Activated naive CD4-positive, alpha-beta T cell treated with anti-CD3 and anti-CD28 coated beads for 36 hours (primary cell): ENCODE data around the gene PNLDC1. TPM values are rescaled to one million over a fixed set of nuclear protein-coding genes. Genes with fewer than 3 reads are reported as not detected.
"Not testable (repeated sequence)": the region's sequence is repeated elsewhere in the genome, so short reads cannot be mapped to it uniquely, and the experiment has no call there.

Experiments used
- CTCF ChIA-PET: fragments of 350-600 bp; sonication (Branson Sonifier 250); formaldehyde crosslinking; loops from one replicate; lab custom pipeline; 2021; ENCODE audit warnings: antibody characterized with exemption; lab: Charles Lee
- DNase-seq: peaks from one replicate; pipeline ENCODE4 v3.0.0-alpha.2; 2020
- H3K27ac Mint-ChIP-seq: one replicate; pipeline ENCODE4 v1.8.0; 2021; ENCODE audit warnings: mild to moderate bottlenecking, mixed read lengths
- H3K27me3 Mint-ChIP-seq: one replicate; pipeline ENCODE4 v1.8.0; 2021; ENCODE audit warnings: low read depth, mixed read lengths
- H3K36me3 Mint-ChIP-seq: one replicate; pipeline ENCODE4 v1.8.0; 2021; ENCODE audit warnings: low read depth, mixed read lengths
- H3K4me1 Mint-ChIP-seq: one replicate; pipeline ENCODE4 v1.8.0; 2021; ENCODE audit warnings: low read depth, mixed read lengths
- H3K4me3 Mint-ChIP-seq: one replicate; pipeline ENCODE4 v1.8.0; 2021; ENCODE audit warnings: mild to moderate bottlenecking, moderate library complexity, mixed read lengths
- H3K9me3 Mint-ChIP-seq: one replicate; pipeline ENCODE4 v1.8.0; 2021; ENCODE audit warnings: mixed read lengths
- intact Hi-C: fragments of 100-400 bp; cut with micrococcal nuclease; formaldehyde crosslinking; loops from one replicate; pipeline ENCODE4 v1.15.1; 2023
- total RNA-seq, 2 experiments: library from RNA; stranded (reverse); gene quantifications; one replicate each; pipeline ENCODE4 v1.2.3, GENCODE V29; 2021

Gene PNLDC1
- total RNA-seq, 2 experiments from 2014 or later = 0.40 TPM; not detected in 1

DNA sequence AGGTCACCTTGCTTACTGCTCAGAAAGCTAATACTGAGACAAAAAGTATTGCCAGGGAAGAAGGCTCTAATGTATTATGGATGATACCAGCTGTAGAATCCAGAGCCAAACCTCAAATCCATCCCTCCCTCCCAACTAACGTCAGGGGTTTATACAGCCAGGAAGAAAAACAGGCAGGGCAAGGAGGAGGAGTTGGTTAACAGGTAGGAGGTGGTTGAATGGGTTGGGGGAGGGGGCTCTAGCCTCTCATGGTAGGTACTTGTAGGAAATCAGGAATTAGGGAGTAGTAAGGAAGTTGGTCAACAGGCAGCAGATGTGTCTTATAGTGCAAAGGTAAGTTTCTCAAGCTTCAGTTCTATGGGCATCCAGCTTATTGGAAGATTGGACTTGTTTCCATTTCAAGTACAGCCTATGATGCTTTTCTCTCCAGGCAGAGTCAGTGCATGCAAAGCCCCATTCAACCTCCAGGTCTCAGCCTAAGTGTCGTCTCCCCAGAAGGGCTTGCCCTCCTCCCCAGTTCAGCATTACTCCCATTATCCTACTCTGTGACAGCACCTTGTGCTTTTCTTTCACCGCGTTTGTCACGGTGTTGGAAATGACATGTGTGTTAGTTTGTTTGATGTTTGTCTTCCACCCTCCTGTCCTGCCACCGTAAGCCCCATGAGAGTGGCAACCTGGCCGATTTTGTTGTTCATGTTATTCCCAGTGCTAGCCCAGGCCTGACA, 38.1 kb downstream of the PNLDC1 start:
- H3K27me3 Mint-ChIP-seq = no peaks in the 10 kb centered on the region
- H3K4me1 Mint-ChIP-seq = peaks cover 14% of the 10 kb centered on the region
- H3K9me3 Mint-ChIP-seq = no peaks in the 10 kb centered on the region
- CTCF ChIA-PET = interaction anchor here (0.6 to 0.7 kb wide), 2 partner anchors 11 to 19 kb away, joined by 3 to 8 read pairs; no protein-coding TSS in a partner anchor
- no peak overlapping the region for H3K4me3 Mint-ChIP-seq
- H3K27ac Mint-ChIP-seq = no peak overlapping the region
- no peaks in the 10 kb centered on the region for H3K36me3 Mint-ChIP-seq
- DNase-seq = no peak
- intact Hi-C loops = no loop called here

DNA sequence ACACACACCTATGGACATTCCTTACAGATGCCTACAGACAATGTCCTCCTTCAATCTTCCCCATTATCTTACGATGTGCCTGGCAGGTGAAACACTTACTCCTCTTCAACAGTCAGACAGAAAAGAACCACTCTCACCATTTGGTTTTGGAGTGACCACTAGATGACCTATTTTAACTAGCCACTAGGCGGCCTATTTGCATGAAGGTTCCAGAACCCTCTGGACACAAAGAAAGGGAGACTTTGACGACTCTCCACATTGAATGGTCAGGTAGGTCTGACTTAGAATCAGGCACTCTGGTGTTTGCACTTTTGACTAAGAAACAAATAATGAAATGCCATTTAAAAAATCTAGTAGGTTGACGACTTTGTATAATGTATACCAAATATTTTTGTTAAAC, 42.0 kb downstream of the PNLDC1 start:
- intact Hi-C loops = no loop called here
- CTCF ChIA-PET = no interaction called here
- Mint-ChIP-seq H3K36me3 (no peaks in the 10 kb centered on the region), H3K27ac (no peak overlapping the region), H3K9me3 (no peaks in the 10 kb centered on the region), H3K27me3 (no peaks in the 10 kb centered on the region), H3K4me1 (peaks cover 3% of the 10 kb centered on the region), H3K4me3 (no peak overlapping the region)
- no peak for DNase-seq

DNA sequence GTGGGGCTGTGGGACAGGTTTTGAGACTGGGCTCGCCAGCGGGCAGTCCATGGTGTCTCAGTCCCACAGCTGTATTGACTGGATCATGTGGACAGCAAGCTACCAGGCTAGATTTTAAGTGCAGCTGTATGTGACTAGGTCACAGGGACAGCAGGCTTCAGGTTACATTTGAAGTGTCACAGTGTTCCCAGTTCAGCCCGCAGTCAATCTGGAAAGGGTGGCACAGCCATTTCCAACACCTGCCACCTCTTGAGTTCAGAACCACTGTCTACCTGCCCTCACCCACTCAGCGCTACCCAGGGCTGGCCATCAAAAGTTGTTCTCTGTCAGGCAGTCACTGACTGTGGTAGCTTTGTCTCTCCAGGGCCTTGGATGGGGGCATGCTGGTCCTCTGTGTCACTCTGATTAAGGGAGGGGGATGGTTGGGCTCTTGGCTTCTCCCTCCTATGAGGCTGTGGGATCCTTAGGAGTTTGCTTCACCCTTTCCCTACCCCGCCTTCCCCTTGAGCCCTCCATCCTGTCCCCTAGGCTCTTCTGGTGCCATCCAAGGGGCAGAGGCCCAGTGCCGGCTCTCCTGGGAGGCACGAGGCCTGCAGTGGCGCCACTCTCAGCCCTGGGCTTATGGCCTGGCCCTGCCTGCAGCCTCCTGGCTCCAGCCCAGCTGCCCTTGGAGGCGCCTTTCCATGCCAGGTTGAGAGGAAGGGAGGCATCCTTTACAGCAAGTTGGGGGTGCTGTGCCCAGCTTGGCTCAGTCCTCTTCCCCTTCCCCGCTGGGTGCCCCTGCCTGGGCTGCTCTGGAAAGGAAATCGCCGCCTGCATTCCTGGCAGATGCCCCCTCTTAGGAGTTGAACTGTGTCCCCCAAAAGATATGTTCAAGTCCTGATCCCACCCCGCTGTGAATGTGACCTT, 44.9 kb downstream of the PNLDC1 start:
- Mint-ChIP-seq H3K27ac (no peak overlapping the region), H3K27me3 (no peaks in the 10 kb centered on the region), H3K36me3 (no peaks in the 10 kb centered on the region), H3K4me1 (peaks cover 3% of the 10 kb centered on the region), H3K9me3 (peaks cover 11% of the 10 kb centered on the region), H3K4me3 (no peak overlapping the region)
- CTCF ChIA-PET = no interaction called here
- intact Hi-C loops = no loop called here
- DNase-seq = no peak

DNA sequence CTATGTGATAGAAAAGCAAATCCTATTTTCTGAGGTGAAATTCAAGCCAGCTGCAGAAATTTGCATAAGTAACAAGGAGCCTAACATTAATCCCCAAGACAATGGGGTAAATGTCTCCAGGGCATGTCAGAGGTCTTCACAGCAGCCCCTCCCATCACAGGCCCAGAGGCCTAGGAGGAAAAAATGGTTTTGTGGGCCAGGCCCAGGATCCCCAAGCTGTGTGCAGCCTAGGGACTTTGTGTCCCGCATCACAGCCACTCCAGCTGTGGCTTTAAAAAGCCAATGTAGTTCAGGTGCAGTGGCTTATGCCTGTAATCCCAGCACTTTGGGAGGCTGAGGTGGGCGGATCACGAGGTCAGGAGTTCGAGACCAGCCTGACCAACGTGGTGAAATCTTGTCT, 48.5 kb downstream of the PNLDC1 start:
- H3K4me3 Mint-ChIP-seq, H3K36me3 Mint-ChIP-seq, intact Hi-C loops, DNase-seq, H3K4me1 Mint-ChIP-seq, H3K27me3 Mint-ChIP-seq, H3K27ac Mint-ChIP-seq, CTCF ChIA-PET: not testable (repeated sequence)
- peaks cover 11% of the 10 kb centered on the region for H3K9me3 Mint-ChIP-seq

DNA sequence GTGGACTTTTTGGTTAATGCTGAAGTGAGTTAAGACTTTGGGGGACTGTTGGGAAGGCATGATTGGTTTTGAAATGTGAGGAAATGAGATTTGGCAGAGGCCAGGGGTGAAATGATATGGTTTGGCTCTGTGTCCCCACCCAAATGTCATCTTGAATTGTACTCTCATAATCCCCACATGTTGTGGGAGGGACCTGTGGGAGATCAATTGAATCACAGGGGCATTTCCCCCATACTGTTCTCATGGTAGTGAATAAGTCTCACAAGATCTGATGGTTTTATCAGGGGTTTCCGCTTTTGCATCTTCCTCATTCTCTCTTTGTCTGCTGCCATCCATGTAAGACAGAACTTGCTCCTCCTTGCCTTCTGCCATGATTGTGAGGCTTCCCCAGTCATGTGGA, 49.8 kb downstream of the PNLDC1 start:
- H3K36me3 Mint-ChIP-seq, intact Hi-C loops, H3K27me3 Mint-ChIP-seq, H3K27ac Mint-ChIP-seq, H3K4me1 Mint-ChIP-seq, DNase-seq, H3K4me3 Mint-ChIP-seq, CTCF ChIA-PET: not testable (repeated sequence)
- peaks cover 11% of the 10 kb centered on the region for H3K9me3 Mint-ChIP-seq

DNA sequence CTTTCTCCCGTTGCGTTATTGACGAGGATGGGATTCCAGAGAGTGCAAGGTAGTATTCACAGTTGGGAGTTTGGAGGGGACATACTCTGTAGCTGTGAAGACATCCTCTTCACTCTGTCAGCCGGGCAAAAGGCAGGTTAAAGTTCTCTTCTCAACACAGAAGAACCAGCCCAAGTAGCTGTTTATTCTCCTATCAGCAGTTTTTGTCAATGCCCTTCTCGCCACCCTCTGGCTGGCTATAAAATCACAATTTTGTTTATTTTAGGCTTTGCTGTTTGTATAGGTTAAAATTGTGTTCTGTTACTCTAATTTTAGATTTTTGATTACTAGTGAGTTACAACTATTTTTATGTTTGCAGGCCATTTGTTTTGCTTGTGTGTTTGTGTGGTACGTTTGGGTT, 52.8 kb downstream of the PNLDC1 start:
- H3K27ac Mint-ChIP-seq = no peak overlapping the region
- peak; percentile 31 for DNase-seq
- H3K4me3 Mint-ChIP-seq = no peak overlapping the region
- H3K36me3 Mint-ChIP-seq = no peaks in the 10 kb centered on the region
- CTCF ChIA-PET = interaction anchor here (0.7 to 1.6 kb wide), 2 partner anchors 61 to 161 kb away, joined by 3 to 5 read pairs; no protein-coding TSS in a partner anchor
- no peaks in the 10 kb centered on the region for H3K27me3 Mint-ChIP-seq
- H3K4me1 Mint-ChIP-seq = no peaks in the 10 kb centered on the region
- intact Hi-C loops = loop anchor here (1.0 kb wide), 2 partner anchors 133 to 162 kb away; no protein-coding TSS in a partner anchor
- peaks cover 20% of the 10 kb centered on the region for H3K9me3 Mint-ChIP-seq

DNA sequence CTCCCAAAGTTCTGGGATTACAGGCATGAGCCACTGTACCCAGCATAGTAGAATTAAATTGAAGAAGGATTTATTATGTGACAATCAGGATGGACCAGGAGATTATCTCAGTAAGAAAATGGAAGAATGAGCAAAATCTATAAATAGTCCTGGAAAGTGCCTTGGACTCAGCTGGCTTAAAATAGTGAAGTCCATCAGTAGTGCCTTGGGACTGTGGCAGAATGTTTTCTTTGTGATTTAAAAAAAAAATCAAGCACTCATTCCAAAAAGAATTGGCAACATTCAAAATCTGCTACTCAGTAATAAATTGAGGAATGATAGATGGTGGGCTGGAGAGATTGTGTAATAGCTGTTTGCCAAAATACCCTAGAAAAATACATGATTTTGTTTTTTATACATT, 53.7 kb downstream of the PNLDC1 start:
- CTCF ChIA-PET = interaction anchor here (0.7 to 1.6 kb wide), 2 partner anchors 162 to 266 kb away, joined by 4 to 5 read pairs; no protein-coding TSS in a partner anchor
- intact Hi-C loops = loop anchor here (1.0 kb wide), 2 partner anchors 133 to 162 kb away; no protein-coding TSS in a partner anchor

DNA sequence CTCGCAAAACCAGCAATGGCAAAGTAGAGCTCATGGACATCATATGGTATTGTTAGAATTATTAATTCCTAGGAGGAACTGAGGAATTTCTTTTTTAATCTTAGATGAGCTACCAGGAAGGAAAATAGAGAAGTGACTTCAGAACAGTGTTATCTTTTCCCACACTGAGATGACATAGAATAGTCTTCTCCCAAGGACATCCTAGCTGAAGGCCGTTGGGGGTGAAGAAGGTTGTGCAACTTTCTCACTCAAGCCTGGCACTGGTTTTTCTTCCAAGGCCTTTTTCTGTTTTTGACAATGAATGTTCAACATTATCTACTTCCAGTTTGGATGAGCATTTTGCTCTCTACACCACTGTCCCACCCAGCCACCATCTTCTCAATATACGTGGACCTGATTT, 54.9 kb downstream of the PNLDC1 start:
- Mint-ChIP-seq H3K36me3 (no peaks in the 10 kb centered on the region), H3K9me3 (peaks cover 13% of the 10 kb centered on the region), H3K27ac (no peak overlapping the region), H3K27me3 (no peaks in the 10 kb centered on the region), H3K4me1 (no peaks in the 10 kb centered on the region), H3K4me3 (no peak overlapping the region)
- intact Hi-C loops = no loop called here
- CTCF ChIA-PET = interaction anchor here (0.5 to 1.3 kb wide), 2 partner anchors 9 to 197 kb away, joined by 3 to 4 read pairs; no protein-coding TSS in a partner anchor
- DNase-seq = no peak

More for the DNA sequence above, 53.7 kb downstream of the PNLDC1 start:
- no peak for DNase-seq
- Mint-ChIP-seq H3K27me3 (no peaks in the 10 kb centered on the region), H3K4me1 (no peaks in the 10 kb centered on the region), H3K4me3 (no peak overlapping the region), H3K27ac (no peak overlapping the region), H3K36me3 (no peaks in the 10 kb centered on the region), H3K9me3 (peaks cover 18% of the 10 kb centered on the region)

DNA sequence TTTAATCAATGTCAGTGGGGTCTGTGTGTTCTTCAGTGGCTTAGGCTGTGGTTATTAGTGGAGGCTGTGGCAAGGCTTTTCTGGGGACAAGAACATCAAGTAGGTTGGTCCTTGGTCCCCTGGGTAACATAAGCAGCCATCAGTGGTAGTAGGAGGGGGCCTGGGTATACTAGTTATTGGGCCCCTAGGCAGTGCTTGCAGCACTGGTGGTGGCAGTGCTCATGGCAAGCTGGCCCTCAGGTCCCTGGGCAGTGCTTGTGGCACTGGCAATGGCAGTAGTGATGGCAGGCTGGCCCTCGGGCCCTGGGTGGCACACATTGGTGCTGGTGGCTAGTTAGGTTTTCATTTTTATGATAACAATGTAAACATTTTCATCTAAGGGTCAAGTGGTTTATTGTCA, 58.2 kb downstream of the PNLDC1 start:
- Mint-ChIP-seq H3K9me3 (peaks cover 13% of the 10 kb centered on the region), H3K36me3 (no peaks in the 10 kb centered on the region), H3K27me3 (no peaks in the 10 kb centered on the region), H3K4me3 (no peak overlapping the region), H3K4me1 (peaks cover 15% of the 10 kb centered on the region), H3K27ac (no peak overlapping the region)
- DNase-seq = no peak
- CTCF ChIA-PET = no interaction called here
- intact Hi-C loops = no loop called here

DNA sequence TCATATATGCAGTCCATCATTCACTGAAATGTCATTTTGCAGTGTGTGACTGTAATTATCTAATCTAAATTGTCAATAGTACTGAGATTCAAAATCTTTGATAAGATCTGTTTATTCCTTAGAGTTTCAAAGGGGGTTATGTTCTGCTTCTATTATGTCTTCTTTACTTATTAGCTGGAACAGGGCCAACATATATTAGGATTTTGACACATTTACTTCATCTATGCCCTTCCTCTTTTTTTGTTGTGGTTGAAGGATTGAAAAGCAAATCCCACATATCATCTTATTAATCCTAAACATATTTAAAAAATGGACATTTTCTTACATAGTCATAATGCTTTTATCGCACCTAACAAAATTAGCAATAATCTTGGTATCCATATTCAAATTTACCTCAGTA, 60.4 kb downstream of the PNLDC1 start:
- H3K36me3 Mint-ChIP-seq = no peaks in the 10 kb centered on the region
- intact Hi-C loops = loop anchor here (10.0 kb wide), 1 partner anchor 214 kb away; no protein-coding TSS in a partner anchor
- H3K9me3 Mint-ChIP-seq = peaks cover 13% of the 10 kb centered on the region
- CTCF ChIA-PET = no interaction called here
- no peak overlapping the region for H3K4me3 Mint-ChIP-seq
- no peaks in the 10 kb centered on the region for H3K27me3 Mint-ChIP-seq
- H3K4me1 Mint-ChIP-seq = peaks cover 16% of the 10 kb centered on the region
- H3K27ac Mint-ChIP-seq = no peak overlapping the region
- no peak for DNase-seq

DNA sequence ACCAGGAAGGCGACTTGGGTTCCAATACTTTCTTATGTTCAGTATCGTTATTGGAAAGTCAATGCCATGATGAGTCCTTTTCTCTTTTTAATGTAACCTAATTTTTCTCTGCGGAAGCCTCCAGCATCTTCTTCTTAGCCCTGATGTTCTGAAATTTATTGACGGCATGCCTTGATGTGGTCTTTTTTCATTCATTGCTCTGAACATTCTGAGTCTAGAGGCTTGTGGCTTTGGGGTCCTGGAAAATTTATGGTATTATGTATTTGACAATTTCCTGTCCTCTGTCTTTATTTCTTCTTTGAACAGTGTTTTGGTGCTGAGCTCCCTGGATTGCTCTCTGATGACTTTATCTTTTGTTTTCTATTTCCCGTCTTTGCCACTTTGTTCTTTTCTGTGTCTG, 62.0 kb downstream of the PNLDC1 start:
- CTCF ChIA-PET = interaction anchor here (1.0 to 1.5 kb wide), 2 partner anchors 59 to 433 kb away, joined by 3 read pairs; no protein-coding TSS in a partner anchor
- H3K9me3 Mint-ChIP-seq = peaks cover 9% of the 10 kb centered on the region
- peak overlapping the region; percentile 14 for H3K27ac Mint-ChIP-seq
- no peak overlapping the region for H3K4me3 Mint-ChIP-seq
- H3K4me1 Mint-ChIP-seq = peaks cover 16% of the 10 kb centered on the region
- H3K36me3 Mint-ChIP-seq = no peaks in the 10 kb centered on the region
- no peaks in the 10 kb centered on the region for H3K27me3 Mint-ChIP-seq
- peak; percentile 7 for DNase-seq
- intact Hi-C loops = loop anchor here (10.0 kb wide), 1 partner anchor 213 kb away; no protein-coding TSS in a partner anchor

DNA sequence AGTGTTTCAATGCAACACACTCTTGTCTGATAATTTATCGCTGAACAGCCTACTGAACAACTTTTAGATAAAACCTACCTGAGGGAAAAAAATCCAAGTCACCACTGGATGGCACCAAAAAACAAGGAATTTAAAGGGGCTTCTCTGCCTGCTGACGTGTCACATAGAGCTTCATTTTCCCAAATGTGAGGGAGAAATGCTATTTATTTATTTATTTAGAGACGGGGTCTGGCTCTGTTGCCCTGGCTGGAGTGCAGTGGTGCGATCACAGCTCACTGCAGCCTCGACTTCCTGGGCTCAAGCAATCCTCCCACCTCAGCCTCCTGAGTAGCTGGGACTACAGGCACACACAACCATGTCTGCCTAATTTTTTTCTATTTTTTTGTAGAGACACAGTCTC, 63.3 kb downstream of the PNLDC1 start:
- H3K27me3 Mint-ChIP-seq, H3K9me3 Mint-ChIP-seq, H3K36me3 Mint-ChIP-seq, H3K4me3 Mint-ChIP-seq: not testable (repeated sequence)
- CTCF ChIA-PET = interaction anchor here (0.6 to 1.7 kb wide), 19 partner anchors 9 to 592 kb away, joined by 3 to 32 read pairs (median 3); no protein-coding TSS in a partner anchor
- DNase-seq = peak; percentile 63
- H3K27ac Mint-ChIP-seq = peak overlapping the region; percentile 17
- H3K4me1 Mint-ChIP-seq = peaks cover 16% of the 10 kb centered on the region
- intact Hi-C loops = loop anchor here (1.0 to 10.0 kb wide), 5 partner anchors 78 to 671 kb away; no protein-coding TSS in a partner anchor
